ENCODE results near the gene IQCM.

Gene IQCM

GRCh38 chr4:149555146-149555545, 260.5 kb downstream of the IQCM start:
- ChIA-PET CTCF (no interaction called here), POLR2A (no interaction called here)
- no peak for DNase-seq (ENCODE audit: extremely low spot score)
- TF ChIP-seq ELF4 (IDR thresholded peaks at IDR 0.05), result no peak
- TF ChIP-seq PKNOX1 (IDR thresholded peaks at IDR 0.05), result no peak
- TF ChIP-seq FOXK2 (IDR thresholded peaks at IDR 0.05), result no peak
- no peak for TF ChIP-seq L3MBTL2 (conservative IDR thresholded peaks at IDR 0.05)
- TF ChIP-seq TARDBP (IDR thresholded peaks at IDR 0.05), result no peak

GRCh38 chr4:149553959-149554520, 261.6 kb downstream of the IQCM start:
- TF ChIP-seq TARDBP (IDR thresholded peaks at IDR 0.05), result no peak
- no peak for TF ChIP-seq L3MBTL2 (conservative IDR thresholded peaks at IDR 0.05)
- no peak for TF ChIP-seq PKNOX1 (IDR thresholded peaks at IDR 0.05)
- no peak for TF ChIP-seq SUZ12 (IDR thresholded peaks at IDR 0.05)
- TF ChIP-seq FOXA1 (IDR thresholded peaks at IDR 0.05), result no peak
- TF ChIP-seq FOXM1 (IDR thresholded peaks at IDR 0.05; ENCODE audit: borderline replicate concordance), result no peak
- no peak for TF ChIP-seq BHLHE40 (IDR thresholded peaks at IDR 0.05; ENCODE audit: borderline replicate concordance)
- TF ChIP-seq SP1 (IDR thresholded peaks at IDR 0.05), result no peak
- no peak for TF ChIP-seq ARNT (IDR thresholded peaks at IDR 0.05)
- TF ChIP-seq ZNF384 (IDR thresholded peaks at IDR 0.05), result no peak
- no peak for TF ChIP-seq HDGF (IDR thresholded peaks at IDR 0.05; ENCODE audit: borderline replicate concordance)
- ChIA-PET POLR2A (no interaction called here), CTCF (no interaction called here)
- DNase-seq (ENCODE audit: extremely low spot score), result no peak

GRCh38 chr4:149552601-149553000, 263.0 kb downstream of the IQCM start:
- TF ChIP-seq FOXA1 (IDR thresholded peaks at IDR 0.05) (no peak), HDGF (IDR thresholded peaks at IDR 0.05; ENCODE audit: borderline replicate concordance) (no peak)
- ChIA-PET CTCF (no interaction called here), POLR2A (no interaction called here)
- no peak for DNase-seq (ENCODE audit: extremely low spot score)

GRCh38 chr4:149549911-149550310, 265.7 kb downstream of the IQCM start:
- CTCF ChIA-PET, result no interaction called here
- no peak for DNase-seq (ENCODE audit: extremely low spot score)

GRCh38 chr4:149534779-149535178, 280.9 kb downstream of the IQCM start:
- POLR2A ChIA-PET, result no interaction called here
- no peak for TF ChIP-seq FOXM1 (IDR thresholded peaks at IDR 0.05; ENCODE audit: borderline replicate concordance)
- TF ChIP-seq LEF1 (IDR thresholded peaks at IDR 0.05; ENCODE audit: borderline replicate concordance), result no peak
- no peak for TF ChIP-seq NFRKB (IDR thresholded peaks at IDR 0.05)
- no peak for TF ChIP-seq SP1 (IDR thresholded peaks at IDR 0.05)
- no peak for TF ChIP-seq FOXK2 (IDR thresholded peaks at IDR 0.05)
- no peak for TF ChIP-seq PKNOX1 (IDR thresholded peaks at IDR 0.05)
- TF ChIP-seq ARNT (IDR thresholded peaks at IDR 0.05), result no peak
- TF ChIP-seq L3MBTL2 (conservative IDR thresholded peaks at IDR 0.05), result no peak
- TF ChIP-seq HDGF (IDR thresholded peaks at IDR 0.05; ENCODE audit: borderline replicate concordance), result no peak
- TF ChIP-seq ZNF384 (IDR thresholded peaks at IDR 0.05), result no peak
- no peak for TF ChIP-seq CTBP1 (IDR thresholded peaks at IDR 0.05; ENCODE audit: borderline replicate concordance)
- TF ChIP-seq ELF4 (IDR thresholded peaks at IDR 0.05), result no peak
- TF ChIP-seq BHLHE40 (IDR thresholded peaks at IDR 0.05; ENCODE audit: borderline replicate concordance), result no peak
- TF ChIP-seq SUZ12 (IDR thresholded peaks at IDR 0.05), result no peak
- CTCF ChIA-PET, result no interaction called here
- DNase-seq (ENCODE audit: extremely low spot score), result no peak

More at GRCh38 chr4:149549911-149550310, 265.7 kb downstream of the IQCM start:
- POLR2A ChIA-PET, result no interaction called here
- no peak for TF ChIP-seq FOXK2 (IDR thresholded peaks at IDR 0.05)
- no peak for TF ChIP-seq NFRKB (IDR thresholded peaks at IDR 0.05)
- TF ChIP-seq SUZ12 (IDR thresholded peaks at IDR 0.05), result no peak
- no peak for TF ChIP-seq LEF1 (IDR thresholded peaks at IDR 0.05; ENCODE audit: borderline replicate concordance)
- TF ChIP-seq HDGF (IDR thresholded peaks at IDR 0.05; ENCODE audit: borderline replicate concordance), result no peak
- no peak for TF ChIP-seq ZNF384 (IDR thresholded peaks at IDR 0.05)
- TF ChIP-seq SP1 (IDR thresholded peaks at IDR 0.05), result no peak
- TF ChIP-seq CTBP1 (IDR thresholded peaks at IDR 0.05; ENCODE audit: borderline replicate concordance), result no peak
- no peak for TF ChIP-seq ELF4 (IDR thresholded peaks at IDR 0.05)
- TF ChIP-seq TARDBP (IDR thresholded peaks at IDR 0.05), result no peak
- TF ChIP-seq FOXM1 (IDR thresholded peaks at IDR 0.05; ENCODE audit: borderline replicate concordance), result no peak
- TF ChIP-seq PKNOX1 (IDR thresholded peaks at IDR 0.05), result no peak
- TF ChIP-seq FOXA1 (IDR thresholded peaks at IDR 0.05), result no peak
- TF ChIP-seq ARNT (IDR thresholded peaks at IDR 0.05), result no peak
- no peak for TF ChIP-seq L3MBTL2 (conservative IDR thresholded peaks at IDR 0.05)
- TF ChIP-seq BHLHE40 (IDR thresholded peaks at IDR 0.05; ENCODE audit: borderline replicate concordance), result no peak

GRCh38 chr4:149531861-149532260, 283.8 kb downstream of the IQCM start:
- no peak for TF ChIP-seq FOXA1 (IDR thresholded peaks at IDR 0.05)
- TF ChIP-seq FOXK2 (IDR thresholded peaks at IDR 0.05), result no peak
- no peak for TF ChIP-seq ARNT (IDR thresholded peaks at IDR 0.05)
- ChIA-PET POLR2A (no interaction called here), CTCF (no interaction called here)
- DNase-seq (ENCODE audit: extremely low spot score), result no peak
